ENCODE data around the gene NRP1.

- TF ChIP-seq CTCF (IDR thresholded peaks at IDR 0.05; ENCODE audit: low read length) (no peak), EZH2 (optimal IDR thresholded peaks at IDR 0.05; ENCODE audit: low read depth, low read length) (no peak), EZH2phosphoT487 (IDR thresholded peaks at IDR 0.05; ENCODE audit: low read length) (no peak)
Observed at GRCh38 chr10:33151344-33151864, 183.1 kb downstream of the NRP1 start.
